ENCODE measurements around the gene COL6A3.

DNA sequence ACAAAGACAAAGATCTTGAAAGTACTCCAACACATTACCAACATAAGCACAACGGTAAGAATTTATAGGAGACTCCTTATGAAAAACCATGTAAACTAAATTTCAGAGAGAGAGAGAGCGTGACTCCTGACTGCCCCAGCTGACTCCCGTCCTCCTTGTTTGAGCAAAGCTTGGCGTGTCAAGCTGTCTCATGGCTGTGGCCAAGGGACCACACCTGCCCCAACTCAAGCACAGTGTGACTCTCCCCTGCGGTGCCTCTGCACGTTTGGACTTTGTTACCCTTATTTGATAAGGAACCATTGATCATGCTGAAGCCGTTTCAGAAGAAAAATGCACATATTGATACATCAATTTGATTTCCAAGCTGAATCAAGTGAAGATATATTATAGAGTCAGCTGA is 124.8 kb downstream of the COL6A3 start:
- TF ChIP-seq, protein P1, sequence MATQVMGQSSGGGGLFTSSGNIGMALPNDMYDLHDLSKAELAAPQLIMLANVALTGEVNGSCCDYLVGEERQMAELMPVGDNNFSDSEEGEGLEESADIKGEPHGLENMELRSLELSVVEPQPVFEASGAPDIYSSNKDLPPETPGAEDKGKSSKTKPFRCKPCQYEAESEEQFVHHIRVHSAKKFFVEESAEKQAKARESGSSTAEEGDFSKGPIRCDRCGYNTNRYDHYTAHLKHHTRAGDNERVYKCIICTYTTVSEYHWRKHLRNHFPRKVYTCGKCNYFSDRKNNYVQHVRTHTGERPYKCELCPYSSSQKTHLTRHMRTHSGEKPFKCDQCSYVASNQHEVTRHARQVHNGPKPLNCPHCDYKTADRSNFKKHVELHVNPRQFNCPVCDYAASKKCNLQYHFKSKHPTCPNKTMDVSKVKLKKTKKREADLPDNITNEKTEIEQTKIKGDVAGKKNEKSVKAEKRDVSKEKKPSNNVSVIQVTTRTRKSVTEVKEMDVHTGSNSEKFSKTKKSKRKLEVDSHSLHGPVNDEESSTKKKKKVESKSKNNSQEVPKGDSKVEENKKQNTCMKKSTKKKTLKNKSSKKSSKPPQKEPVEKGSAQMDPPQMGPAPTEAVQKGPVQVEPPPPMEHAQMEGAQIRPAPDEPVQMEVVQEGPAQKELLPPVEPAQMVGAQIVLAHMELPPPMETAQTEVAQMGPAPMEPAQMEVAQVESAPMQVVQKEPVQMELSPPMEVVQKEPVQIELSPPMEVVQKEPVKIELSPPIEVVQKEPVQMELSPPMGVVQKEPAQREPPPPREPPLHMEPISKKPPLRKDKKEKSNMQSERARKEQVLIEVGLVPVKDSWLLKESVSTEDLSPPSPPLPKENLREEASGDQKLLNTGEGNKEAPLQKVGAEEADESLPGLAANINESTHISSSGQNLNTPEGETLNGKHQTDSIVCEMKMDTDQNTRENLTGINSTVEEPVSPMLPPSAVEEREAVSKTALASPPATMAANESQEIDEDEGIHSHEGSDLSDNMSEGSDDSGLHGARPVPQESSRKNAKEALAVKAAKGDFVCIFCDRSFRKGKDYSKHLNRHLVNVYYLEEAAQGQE (IDR thresholded peaks at IDR 0.05; ENCODE audit: low read depth, low read length): no peak
- TF ChIP-seq, protein P2, sequence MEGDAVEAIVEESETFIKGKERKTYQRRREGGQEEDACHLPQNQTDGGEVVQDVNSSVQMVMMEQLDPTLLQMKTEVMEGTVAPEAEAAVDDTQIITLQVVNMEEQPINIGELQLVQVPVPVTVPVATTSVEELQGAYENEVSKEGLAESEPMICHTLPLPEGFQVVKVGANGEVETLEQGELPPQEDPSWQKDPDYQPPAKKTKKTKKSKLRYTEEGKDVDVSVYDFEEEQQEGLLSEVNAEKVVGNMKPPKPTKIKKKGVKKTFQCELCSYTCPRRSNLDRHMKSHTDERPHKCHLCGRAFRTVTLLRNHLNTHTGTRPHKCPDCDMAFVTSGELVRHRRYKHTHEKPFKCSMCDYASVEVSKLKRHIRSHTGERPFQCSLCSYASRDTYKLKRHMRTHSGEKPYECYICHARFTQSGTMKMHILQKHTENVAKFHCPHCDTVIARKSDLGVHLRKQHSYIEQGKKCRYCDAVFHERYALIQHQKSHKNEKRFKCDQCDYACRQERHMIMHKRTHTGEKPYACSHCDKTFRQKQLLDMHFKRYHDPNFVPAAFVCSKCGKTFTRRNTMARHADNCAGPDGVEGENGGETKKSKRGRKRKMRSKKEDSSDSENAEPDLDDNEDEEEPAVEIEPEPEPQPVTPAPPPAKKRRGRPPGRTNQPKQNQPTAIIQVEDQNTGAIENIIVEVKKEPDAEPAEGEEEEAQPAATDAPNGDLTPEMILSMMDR (IDR thresholded peaks at IDR 0.05): no peak
- no peak for TF ChIP-seq RCOR1 (IDR thresholded peaks at IDR 0.05; ENCODE audit: low read length)

Data from SK-N-SH (cell line).